PFSK-1 (cell line): Measurements from ENCODE around the gene ZNF281.

Experiments used
- FOXP2 ChIP-seq: optimal IDR thresholded peaks from 2 replicates; pipeline ENCODE3; 2011; ENCODE audit warnings: borderline replicate concordance, control low read depth, inconsistent platforms; ENCODE audit not compliant: insufficient read depth; ENCODE audit errors: extremely low read length, extremely low read depth
- POLR2AphosphoS5 ChIP-seq: IDR thresholded peaks from 2 replicates; pipeline ENCODE4 v1.6.1; 2012; ENCODE audit warnings: low read depth, mild to moderate bottlenecking, control low read depth, low read length, moderate library complexity
- REST ChIP-seq, 2 experiments: IDR thresholded peaks; 2 replicates each; pipeline versions ENCODE4 v1.6.1 to v1.8.0; 2011 to 2012; ENCODE audit warnings: low read depth in 2 of 2, low read length in 2 of 2, control low read depth in 1 of 2, inconsistent platforms in 1 of 2, mild to moderate bottlenecking in 1 of 2, moderate library complexity in 1 of 2; ENCODE audit not compliant: insufficient read depth in 1 of 2
- SIN3A ChIP-seq: IDR thresholded peaks from 2 replicates; pipeline ENCODE4 v1.6.1; 2012; ENCODE audit warnings: mild to moderate bottlenecking, low read length, moderate library complexity, borderline replicate concordance; ENCODE audit not compliant: insufficient read depth
- TAF1 ChIP-seq: IDR thresholded peaks from 2 replicates; pipeline ENCODE4 v1.6.1; 2012; ENCODE audit warnings: low read length, control low read depth, borderline replicate concordance; ENCODE audit not compliant: insufficient read depth

- no peak for TF ChIP-seq TAF1
- no peak for TF ChIP-seq REST (IDR thresholded peaks at IDR 0.05; ENCODE audit: insufficient read depth in 1 of 2, low read depth in 2 of 2, low read length in 2 of 2)
- TF ChIP-seq FOXP2, result no peak
- TF ChIP-seq POLR2AphosphoS5, result no peak
- no peak for TF ChIP-seq SIN3A
Measured at GRCh38 chr1:200437088-200437487, 27.3 kb upstream of the ZNF281 start.
